Loucy (cell line): ENCODE results near the gene SH3BP5.

Source experiments
- H2AFZ ChIP-seq: fragments of 200-600 bp; sonication (generic); 2 replicates; pipeline ENCODE4 v1.6.0; 2016; ENCODE audit warnings: antibody characterized with exemption, mild to moderate bottlenecking, low read length, moderate library complexity
- H3F3A ChIP-seq: fragments of 200-600 bp; 2 replicates; pipeline ENCODE4 v1.6.0; 2016; ENCODE audit warnings: antibody characterized with exemption, low read depth, mild to moderate bottlenecking
- H3K27me3 ChIP-seq: fragments of 200-600 bp; sonication (generic); 2 replicates; pipeline ENCODE4 v1.6.1; 2014; ENCODE audit warnings: low read length, mild to moderate bottlenecking; ENCODE audit not compliant: insufficient read depth, poor library complexity, severe bottlenecking
- H3K36me3 ChIP-seq: fragments of 200-600 bp; sonication (generic); 2 replicates; pipeline ENCODE4 v1.6.1; 2016; ENCODE audit warnings: low read length; ENCODE audit not compliant: insufficient read depth
- H3K4me1 ChIP-seq: fragments of 200-600 bp; sonication (generic); 2 replicates; pipeline ENCODE4 v1.5.1; 2014; ENCODE audit warnings: low read length, mild to moderate bottlenecking; ENCODE audit not compliant: insufficient read depth, poor library complexity, severe bottlenecking
- H3K4me2 ChIP-seq: fragments of 200-600 bp; sonication (generic); 2 replicates; pipeline ENCODE4 v1.6.0; 2014; ENCODE audit warnings: antibody characterized with exemption, low read length, low read depth, mild to moderate bottlenecking; ENCODE audit not compliant: poor library complexity, severe bottlenecking
- H3K4me3 ChIP-seq: fragments of 200-600 bp; sonication (generic); 2 replicates; pipeline ENCODE4 v1.5.1; 2014; ENCODE audit warnings: low read length, mild to moderate bottlenecking, mixed read lengths; ENCODE audit not compliant: poor library complexity, severe bottlenecking
- H3K79me2 ChIP-seq: fragments of 200-600 bp; sonication (generic); 2 replicates; pipeline ENCODE4 v1.6.1; 2014; ENCODE audit warnings: low read length; ENCODE audit not compliant: insufficient read depth
- H3K9ac ChIP-seq: fragments of 200-600 bp; sonication (generic); 2 replicates; pipeline ENCODE4 v1.6.0; 2014; ENCODE audit warnings: mild to moderate bottlenecking, low read depth, low read length, moderate library complexity; ENCODE audit not compliant: poor library complexity, severe bottlenecking
- H3K9me2 ChIP-seq: fragments of 200-600 bp; sonication (generic); replicated peaks from 2 replicates; pipeline ENCODE4 v1.6.1; 2016; ENCODE audit warnings: low read depth, low read length, mixed read lengths
- H3K9me3 ChIP-seq: fragments of 200-600 bp; sonication (generic); 2 replicates; pipeline ENCODE4 v1.6.1; 2014; ENCODE audit warnings: mild to moderate bottlenecking, antibody characterized with exemption, low read length, low read depth; ENCODE audit not compliant: insufficient read depth
- H4K20me1 ChIP-seq: fragments of 200-600 bp; sonication (generic); 2 replicates; pipeline ENCODE4 v1.6.0; 2014; ENCODE audit warnings: antibody characterized with exemption, low read length, mild to moderate bottlenecking; ENCODE audit not compliant: insufficient read depth, poor library complexity, severe bottlenecking
- EZH2phosphoT487 ChIP-seq: fragments of 200-600 bp; IDR thresholded peaks from 2 replicates; pipeline ENCODE4 v1.6.1; 2018; ENCODE audit warnings: antibody characterized with exemption, mild to moderate bottlenecking, moderate library complexity, borderline replicate concordance
- TF ChIP-seq, protein P1 (sequence below): fragments of 200-600 bp; sonication (generic); conservative IDR thresholded peaks from 2 replicates; pipeline ENCODE4 v1.5.1; 2014; ENCODE audit warnings: mild to moderate bottlenecking, antibody characterized with exemption, low read length

SH3BP5 gene

DNA sequence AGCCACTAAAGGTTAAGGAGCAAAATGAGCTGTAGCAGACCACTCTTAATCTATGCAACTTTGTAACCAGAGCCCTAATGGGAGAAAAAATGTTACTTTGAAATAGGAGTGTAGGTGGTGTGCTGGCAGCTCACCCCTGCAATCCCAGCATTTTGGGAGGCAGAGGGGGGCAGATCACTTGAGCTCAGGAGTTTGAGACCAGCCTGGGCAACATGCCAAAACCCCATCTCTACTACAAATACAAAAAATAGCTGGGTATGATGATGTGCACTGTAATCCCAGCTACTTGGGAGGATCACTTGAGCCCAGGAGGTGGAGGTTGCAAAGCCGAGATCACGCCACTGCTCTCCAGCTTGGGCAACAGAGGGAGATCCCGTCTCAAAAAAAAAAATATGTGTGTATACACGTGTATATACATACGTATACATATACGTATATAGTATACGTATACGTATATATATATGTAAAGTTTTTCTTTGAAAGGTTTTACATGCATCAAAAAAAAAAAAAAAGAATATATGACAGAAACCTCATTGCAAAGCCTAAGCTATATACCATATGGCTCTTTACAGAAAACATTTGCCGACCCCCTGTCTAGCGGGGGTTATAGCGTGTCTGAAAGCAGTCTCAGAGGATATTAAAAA is 110.7 kb downstream of the SH3BP5 start:
- no peaks in the 10 kb centered on the region for H3K4me1 ChIP-seq
- H3K79me2 ChIP-seq, result no peaks in the 10 kb centered on the region; the same call in 1 of the 2 replicates
- no peak overlapping the region for H3K4me3 ChIP-seq
- H3K9me3 ChIP-seq, result no peaks in the 10 kb centered on the region
- no peak overlapping the region for H3K9ac ChIP-seq
- H3K9me2 ChIP-seq, result no peaks in the 10 kb centered on the region
- H3F3A ChIP-seq, result no peaks in the 10 kb centered on the region
- peaks cover 69% of the 10 kb centered on the region; the same call in 1 of the 2 replicates for H3K36me3 ChIP-seq
- H3K4me2 ChIP-seq, result no peak overlapping the region
- H3K27me3 ChIP-seq, result no peaks in the 10 kb centered on the region
- no peaks in the 10 kb centered on the region for H4K20me1 ChIP-seq
- no peak overlapping the region for H2AFZ ChIP-seq
- TF ChIP-seq EZH2phosphoT487, result no peak
- TF ChIP-seq, protein P1, sequence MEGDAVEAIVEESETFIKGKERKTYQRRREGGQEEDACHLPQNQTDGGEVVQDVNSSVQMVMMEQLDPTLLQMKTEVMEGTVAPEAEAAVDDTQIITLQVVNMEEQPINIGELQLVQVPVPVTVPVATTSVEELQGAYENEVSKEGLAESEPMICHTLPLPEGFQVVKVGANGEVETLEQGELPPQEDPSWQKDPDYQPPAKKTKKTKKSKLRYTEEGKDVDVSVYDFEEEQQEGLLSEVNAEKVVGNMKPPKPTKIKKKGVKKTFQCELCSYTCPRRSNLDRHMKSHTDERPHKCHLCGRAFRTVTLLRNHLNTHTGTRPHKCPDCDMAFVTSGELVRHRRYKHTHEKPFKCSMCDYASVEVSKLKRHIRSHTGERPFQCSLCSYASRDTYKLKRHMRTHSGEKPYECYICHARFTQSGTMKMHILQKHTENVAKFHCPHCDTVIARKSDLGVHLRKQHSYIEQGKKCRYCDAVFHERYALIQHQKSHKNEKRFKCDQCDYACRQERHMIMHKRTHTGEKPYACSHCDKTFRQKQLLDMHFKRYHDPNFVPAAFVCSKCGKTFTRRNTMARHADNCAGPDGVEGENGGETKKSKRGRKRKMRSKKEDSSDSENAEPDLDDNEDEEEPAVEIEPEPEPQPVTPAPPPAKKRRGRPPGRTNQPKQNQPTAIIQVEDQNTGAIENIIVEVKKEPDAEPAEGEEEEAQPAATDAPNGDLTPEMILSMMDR, result no peak

DNA sequence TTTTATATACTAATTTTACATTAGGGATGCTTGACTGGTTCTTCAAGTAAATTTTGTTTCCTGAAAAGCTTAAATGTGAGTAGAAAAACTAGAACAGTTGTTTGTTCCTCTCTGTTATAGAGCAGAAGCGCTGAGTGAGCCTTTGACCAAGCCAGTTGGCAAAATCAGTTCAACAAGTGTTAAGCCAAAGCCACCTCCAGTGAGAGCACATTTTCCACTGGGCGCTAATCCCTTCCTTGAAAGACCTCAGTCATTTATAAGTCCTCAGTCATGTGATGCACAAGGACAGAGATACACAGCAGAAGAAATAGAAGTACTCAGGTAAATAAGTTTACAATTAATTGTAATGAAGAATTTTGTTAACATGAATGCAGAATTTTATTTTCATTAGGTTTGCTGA is 111.7 kb downstream of the SH3BP5 start:
- Histone ChIP-seq H3K9ac (no peak overlapping the region), H3K4me2 (no peak overlapping the region), H3K9me2 (no peaks in the 10 kb centered on the region)

DNA sequence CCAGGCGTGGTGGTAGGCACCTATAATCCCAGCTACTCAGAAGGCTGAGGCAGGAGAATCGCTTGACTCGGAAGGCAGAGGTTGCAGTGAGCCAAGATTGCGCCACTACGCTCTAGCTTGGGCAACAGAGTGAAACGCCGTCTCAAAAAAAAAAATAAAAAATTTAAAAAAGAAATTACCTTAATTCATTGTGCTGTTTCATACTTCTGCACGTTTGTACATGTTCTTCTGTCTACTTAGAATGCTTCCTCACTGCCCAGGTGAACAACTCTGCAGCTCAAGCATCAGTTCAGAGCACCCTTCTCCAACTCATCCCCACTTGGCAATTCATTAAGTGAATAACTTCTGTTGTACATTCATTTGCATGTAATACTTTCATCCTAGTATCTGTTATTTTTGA is 112.3 kb downstream of the SH3BP5 start:
- Histone ChIP-seq H3K79me2 (no peaks in the 10 kb centered on the region; the same call in none of the 2 replicates), H2AFZ (no peak overlapping the region), H3K4me2 (no peak overlapping the region), H3K27me3 (no peaks in the 10 kb centered on the region), H3K4me3 (no peak overlapping the region), H3F3A (no peaks in the 10 kb centered on the region), H3K36me3 (peaks cover 72% of the 10 kb centered on the region; the same call in 1 of the 2 replicates), H3K9ac (no peak overlapping the region), H3K4me1 (no peaks in the 10 kb centered on the region), H4K20me1 (no peaks in the 10 kb centered on the region), H3K9me2 (no peaks in the 10 kb centered on the region), H3K9me3 (no peaks in the 10 kb centered on the region)
- TF ChIP-seq EZH2phosphoT487, result no peak
- TF ChIP-seq, protein P1, result no peak

More for the DNA sequence above, 111.7 kb downstream of the SH3BP5 start:
- TF ChIP-seq, protein P1, result no peak
- no peak for TF ChIP-seq EZH2phosphoT487
- Histone ChIP-seq H2AFZ (no peak overlapping the region), H4K20me1 (no peaks in the 10 kb centered on the region), H3K36me3 (peaks cover 71% of the 10 kb centered on the region; the same call in 1 of the 2 replicates), H3K4me3 (no peak overlapping the region), H3K4me1 (no peaks in the 10 kb centered on the region), H3F3A (no peaks in the 10 kb centered on the region), H3K9me3 (no peaks in the 10 kb centered on the region), H3K79me2 (no peaks in the 10 kb centered on the region; the same call in 1 of the 2 replicates), H3K27me3 (no peaks in the 10 kb centered on the region)
